LHCN-M2 (cell line): ENCODE data around the gene HOXB1. TPM values are rescaled to one million over a fixed set of nuclear protein-coding genes. Genes with fewer than 3 reads are reported as not detected.

ENCODE experiments used
- DNase-seq: peaks from one replicate; pipeline ENCODE4 v3.0.0-alpha.2; 2012; ENCODE audit warnings: low read depth
- total RNA-seq: library from RNA; depleted of rRNA; stranded (reverse); fragments of >200 nt; gene quantifications from 2 replicates; pipeline ENCODE4 v1.2.3, GENCODE V29; 2014

The HOXB1 gene
- total RNA-seq, 1 experiment from 2014 or later: not detected

- no peak for DNase-seq
These were observed 37.0 kb upstream of the HOXB1 start for GRCh38 chr17:48567646-48568354.

- DNase-seq: no peak
These were observed 36.4 kb upstream of the HOXB1 start for GRCh38 chr17:48567209-48567608.

- no peak for DNase-seq
These were observed 35.9 kb upstream of the HOXB1 start for GRCh38 chr17:48566717-48567116.

GRCh38 chr17:48565925-48566710 lies 35.3 kb upstream of the HOXB1 start:
- DNase-seq: no peak

GRCh38 chr17:48565022-48565554 lies 34.3 kb upstream of the HOXB1 start:
- DNase-seq: peak; percentile 57

- DNase-seq: no peak
These were observed 33.6 kb upstream of the HOXB1 start for GRCh38 chr17:48564188-48565021.

GRCh38 chr17:48563867-48564187 lies 33.0 kb upstream of the HOXB1 start:
- no peak for DNase-seq

GRCh38 chr17:48563385-48563838 lies 32.6 kb upstream of the HOXB1 start:
- DNase-seq: no peak

GRCh38 chr17:48562934-48563333 lies 32.1 kb upstream of the HOXB1 start:
- no peak for DNase-seq

- no peak for DNase-seq
These were observed 31.3 kb upstream of the HOXB1 start for GRCh38 chr17:48561884-48562810.

GRCh38 chr17:48559840-48560817 lies 29.3 kb upstream of the HOXB1 start:
- no peak for DNase-seq

- no peak for DNase-seq
These were observed 28.5 kb upstream of the HOXB1 start for GRCh38 chr17:48559122-48559839.

- DNase-seq: no peak
These were observed 28.0 kb upstream of the HOXB1 start for GRCh38 chr17:48558831-48559121.

GRCh38 chr17:48558057-48558830 lies 27.4 kb upstream of the HOXB1 start:
- no peak for DNase-seq

GRCh38 chr17:48556576-48557401 lies 26.0 kb upstream of the HOXB1 start:
- DNase-seq: no peak

- no peak for DNase-seq
These were observed 25.4 kb upstream of the HOXB1 start for GRCh38 chr17:48556229-48556575.
